ENCODE results near the gene RNF34. TPM values are rescaled to one million over a fixed set of nuclear protein-coding genes. Genes with fewer than 3 reads are reported as not detected.

Gene RNF34
- total and polyA plus RNA-seq, 2 of the 13 experiments (the other 11 are each of a cell fraction or from before 2014, with no cell fraction given), result 36.8 to 53.2 TPM

DNA sequence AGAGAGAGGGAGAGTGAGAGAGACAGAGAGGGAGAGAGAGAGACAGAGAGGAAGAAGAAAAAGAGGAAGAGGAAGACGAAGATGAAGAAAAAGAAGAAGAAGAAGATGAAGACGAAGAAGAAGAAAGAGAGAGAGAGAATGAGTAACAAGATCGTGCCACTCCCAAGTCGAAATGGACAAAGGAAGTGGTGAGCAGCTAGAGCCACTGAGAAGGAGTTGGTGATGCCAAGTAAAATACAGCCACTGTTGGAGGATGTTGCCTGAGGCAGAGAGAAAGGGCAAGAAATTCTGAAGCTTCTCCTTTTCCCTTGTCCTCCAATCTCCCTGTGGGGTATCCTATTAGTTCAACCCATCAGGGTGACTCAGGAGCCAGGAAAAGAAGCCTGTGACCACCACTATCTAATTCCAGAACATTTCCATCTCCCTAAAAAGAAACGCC lies 35.2 kb upstream of the RNF34 start:
- no peak for DNase-seq (ENCODE audit: low spot score)
- no peaks in the 10 kb centered on the region for H3K79me2 ChIP-seq (ENCODE audit: insufficient read depth, low read length)
- H3K9ac ChIP-seq (ENCODE audit: insufficient read depth, low read depth, low read length), result no peak overlapping the region
- TF ChIP-seq ZNF557 (CRISPR knock-in tag; IDR thresholded peaks at IDR 0.05) (no peak), ETV6 (CRISPR knock-in tag; conservative IDR thresholded peaks at IDR 0.05) (no peak), ZNF234 (CRISPR knock-in tag; conservative IDR thresholded peaks at IDR 0.05) (no peak), ZNF333 (CRISPR knock-in tag; IDR thresholded peaks at IDR 0.05; ENCODE audit: borderline replicate concordance) (no peak), ZNF644 (CRISPR knock-in tag; IDR thresholded peaks at IDR 0.05; ENCODE audit: low read depth) (no peak), CHD4 (IDR thresholded peaks at IDR 0.05; ENCODE audit: borderline replicate concordance, low read length) (no peak), ZNF567 (CRISPR knock-in tag; IDR thresholded peaks at IDR 0.05; ENCODE audit: borderline replicate concordance) (no peak), HNRNPUL1 (IDR thresholded peaks at IDR 0.05; ENCODE audit: low read depth, low read length) (no peak), JUN (CRISPR knock-in tag; IDR thresholded peaks at IDR 0.05) (no peak), HOXD1 (CRISPR knock-in tag; IDR thresholded peaks at IDR 0.05) (no peak), SSRP1 (CRISPR knock-in tag; IDR thresholded peaks at IDR 0.05) (no peak), MXI1 (IDR thresholded peaks at IDR 0.05; ENCODE audit: borderline replicate concordance, low read depth, low read length) (no peak), JUND (CRISPR knock-in tag; IDR thresholded peaks at IDR 0.05) (no peak), PTBP1 (IDR thresholded peaks at IDR 0.05; ENCODE audit: low read depth, low read length, poor library complexity, severe bottlenecking) (no peak), ZNF788 (CRISPR knock-in tag; IDR thresholded peaks at IDR 0.05; ENCODE audit: borderline replicate concordance) (no peak), ZZZ3 (CRISPR knock-in tag; IDR thresholded peaks at IDR 0.05; ENCODE audit: borderline replicate concordance) (no peak), ZNF598 (CRISPR knock-in tag; IDR thresholded peaks at IDR 0.05; ENCODE audit: borderline replicate concordance) (no peak), ZSCAN9 (CRISPR knock-in tag; IDR thresholded peaks at IDR 0.05; ENCODE audit: borderline replicate concordance) (no peak)
- in situ Hi-C loops (cut with HindIII; ENCODE audit: extremely low pct_ligation_motif_present, low pct_unique_long_range_greater_than_20kb), result no loop called here
- H2AFZ ChIP-seq (ENCODE audit: low read length), result no peak overlapping the region
- no peak for ATAC-seq
- FAIRE-seq, result no peak
- H3K27ac ChIP-seq (ENCODE audit: extremely low read length, insufficient read depth, low read length), result no peak overlapping the region
- no peaks in the 10 kb centered on the region for H4K20me1 ChIP-seq (ENCODE audit: insufficient read depth, low read length)
- H3K27me3 ChIP-seq (ENCODE audit: control insufficient read depth in 1 of 2, insufficient read depth in 2 of 2, low read length in 2 of 2), result no peaks in the 10 kb centered on the region; a peak in 2 of 5 replicates
- POLR2A ChIA-PET, result interaction anchor here (2.1 kb wide), 1 partner anchor 12 kb away, joined by 7 read pairs; the partner anchor contains the start of gene ANAPC5
- peaks cover 6% of the 10 kb centered on the region for H3K4me1 ChIP-seq (ENCODE audit: insufficient read depth, low read length)
- H3K4me2 ChIP-seq (ENCODE audit: low read depth, low read length), result no peak overlapping the region
- no peak overlapping the region for H3K4me3 ChIP-seq (replicated peaks in 1 of 3; ENCODE audit: insufficient read depth in 1 of 3, low read depth in 2 of 3, low read length in 3 of 3)
- no peaks in the 10 kb centered on the region for H3K36me3 ChIP-seq (replicated peaks in 1 of 2; ENCODE audit: control insufficient read depth in 1 of 2, insufficient read depth in 2 of 2, low read length in 2 of 2)
- intact Hi-C loops (cut with micrococcal nuclease; ENCODE audit: unreplicated experiment), result no loop called here
- no TSS peak for BruUV-seq (replicated peaks)
- CTCF ChIA-PET (ENCODE audit: low intra/inter-chr PET ratio, low total read pairs), result no interaction called here
- 32% methylated on average over 5 of the region's 5 CpGs for WGBS (ENCODE audit: low lambda C conversion rate)
- H3K9me3 ChIP-seq (ENCODE audit: low read length), result no peaks in the 10 kb centered on the region
